ENCODE data around the gene CMIP. TPM values are rescaled to one million over a fixed set of nuclear protein-coding genes. Genes with fewer than 3 reads are reported as not detected.

CMIP gene
- total RNA-seq, 2 donors from 2014 or later = 7.7 to 19.2 TPM

DNA sequence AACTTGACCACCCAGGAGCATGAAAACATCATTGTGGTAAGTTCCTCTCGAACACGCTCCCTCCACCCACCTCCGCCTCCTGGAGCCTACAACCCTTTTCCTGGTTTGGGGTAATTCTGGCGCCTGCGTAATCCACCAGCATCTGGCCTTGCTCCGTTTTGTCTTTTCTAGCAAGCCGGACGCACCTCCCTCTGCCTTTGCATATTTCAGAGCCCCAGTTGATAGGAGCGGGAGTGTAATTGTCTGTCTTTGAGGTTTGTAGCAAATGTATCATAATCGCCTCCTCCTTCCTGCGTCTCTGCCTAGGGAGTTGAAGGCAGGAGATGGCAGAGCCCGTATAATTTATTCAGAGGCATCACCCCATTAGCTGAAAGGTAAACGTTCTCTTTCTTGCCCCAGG is 213.2 kb downstream of the CMIP start:
- no peak for DNase-seq (ENCODE audit: low spot score)
- H3K9me3 ChIP-seq = no peaks in the 10 kb centered on the region
- peaks cover 0 to 5% of the 10 kb centered on the region in 2 donors for H3K4me1 ChIP-seq
- no peak overlapping the region for H3K27ac ChIP-seq
- TF ChIP-seq, protein P1, sequence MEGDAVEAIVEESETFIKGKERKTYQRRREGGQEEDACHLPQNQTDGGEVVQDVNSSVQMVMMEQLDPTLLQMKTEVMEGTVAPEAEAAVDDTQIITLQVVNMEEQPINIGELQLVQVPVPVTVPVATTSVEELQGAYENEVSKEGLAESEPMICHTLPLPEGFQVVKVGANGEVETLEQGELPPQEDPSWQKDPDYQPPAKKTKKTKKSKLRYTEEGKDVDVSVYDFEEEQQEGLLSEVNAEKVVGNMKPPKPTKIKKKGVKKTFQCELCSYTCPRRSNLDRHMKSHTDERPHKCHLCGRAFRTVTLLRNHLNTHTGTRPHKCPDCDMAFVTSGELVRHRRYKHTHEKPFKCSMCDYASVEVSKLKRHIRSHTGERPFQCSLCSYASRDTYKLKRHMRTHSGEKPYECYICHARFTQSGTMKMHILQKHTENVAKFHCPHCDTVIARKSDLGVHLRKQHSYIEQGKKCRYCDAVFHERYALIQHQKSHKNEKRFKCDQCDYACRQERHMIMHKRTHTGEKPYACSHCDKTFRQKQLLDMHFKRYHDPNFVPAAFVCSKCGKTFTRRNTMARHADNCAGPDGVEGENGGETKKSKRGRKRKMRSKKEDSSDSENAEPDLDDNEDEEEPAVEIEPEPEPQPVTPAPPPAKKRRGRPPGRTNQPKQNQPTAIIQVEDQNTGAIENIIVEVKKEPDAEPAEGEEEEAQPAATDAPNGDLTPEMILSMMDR (IDR thresholded peaks at IDR 0.05) = no peak
- H3K4me3 ChIP-seq = no peak overlapping the region
- peaks cover 38% of the 10 kb centered on the region for H3K36me3 ChIP-seq
- no peaks in the 10 kb centered on the region for H3K27me3 ChIP-seq

DNA sequence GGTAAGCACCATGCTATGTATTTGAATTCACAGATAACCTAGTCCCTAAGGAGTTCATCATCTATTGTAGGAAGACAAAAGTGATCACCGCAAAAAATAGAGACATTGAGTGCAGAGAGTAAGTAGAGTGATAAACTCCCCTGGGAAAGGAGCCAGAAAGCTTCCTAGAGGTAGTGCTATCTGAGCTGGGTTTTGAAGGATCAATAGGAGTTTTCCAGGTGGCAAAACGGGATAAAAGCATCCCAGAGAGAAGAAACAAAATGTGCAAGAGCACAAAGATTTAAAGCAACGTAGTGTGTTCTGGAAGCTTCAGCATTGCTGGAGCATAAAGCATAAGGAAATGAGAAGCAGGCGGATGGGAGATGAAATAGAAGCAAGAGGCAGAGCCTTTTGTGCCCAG is 213.8 kb downstream of the CMIP start:
- Histone ChIP-seq H3K36me3 (peaks cover 38% of the 10 kb centered on the region), H3K4me1 (peaks cover 0 to 5% of the 10 kb centered on the region in 2 donors), H3K27ac (no peak overlapping the region)

DNA sequence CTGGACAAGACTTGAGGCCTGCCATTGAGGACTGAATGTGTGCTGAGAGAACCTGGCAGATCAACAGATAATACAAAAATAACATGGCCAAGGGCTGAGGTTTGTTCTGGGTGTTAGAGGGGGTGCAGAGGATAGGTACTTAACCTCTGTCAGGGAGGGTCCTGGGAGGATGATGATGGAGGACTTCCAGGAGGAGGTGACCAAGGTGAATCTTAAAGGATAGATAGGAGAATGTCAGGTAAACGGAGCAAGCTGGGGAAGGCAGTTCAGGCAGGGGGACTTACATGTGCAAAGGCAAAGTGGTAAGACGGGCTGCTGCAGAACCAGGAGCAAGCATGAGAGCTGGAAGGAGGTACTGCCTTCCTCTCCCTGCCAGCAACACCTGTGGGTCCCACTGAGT is 214.6 kb downstream of the CMIP start:
- Histone ChIP-seq H3K27me3 (no peaks in the 10 kb centered on the region), H3K4me3 (no peak overlapping the region), H3K4me1 (peaks cover 0 to 3% of the 10 kb centered on the region in 2 donors), H3K36me3 (peaks cover 38% of the 10 kb centered on the region), H3K27ac (no peak overlapping the region), H3K9me3 (no peaks in the 10 kb centered on the region)
- TF ChIP-seq, protein P1 (IDR thresholded peaks at IDR 0.05) = no peak
- no peak for DNase-seq (ENCODE audit: low spot score)

More for the DNA sequence above, 213.8 kb downstream of the CMIP start:
- Histone ChIP-seq H3K4me3 (no peak overlapping the region), H3K27me3 (no peaks in the 10 kb centered on the region), H3K9me3 (no peaks in the 10 kb centered on the region)
- TF ChIP-seq, protein P1 (IDR thresholded peaks at IDR 0.05) = no peak
- DNase-seq (ENCODE audit: low spot score) = no peak

DNA sequence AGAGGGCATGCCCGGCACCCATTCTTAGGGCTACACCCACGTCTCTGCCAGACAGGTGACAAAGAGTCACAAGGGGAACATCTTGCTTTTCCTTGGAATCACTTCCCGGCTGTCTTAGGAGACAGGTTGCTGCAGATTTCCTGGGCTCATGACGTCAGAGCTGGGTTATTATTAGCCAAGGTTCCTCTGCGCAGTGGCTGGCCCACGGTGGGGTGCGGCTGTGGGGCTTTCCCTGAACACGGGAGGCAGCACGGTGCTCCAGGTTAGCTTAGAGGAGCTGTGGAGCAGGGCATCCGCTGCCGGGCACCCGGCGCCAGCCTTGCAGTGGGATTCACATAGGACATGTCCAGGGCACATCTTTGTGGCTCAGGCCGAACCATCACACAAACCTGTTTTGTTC is 216.5 kb downstream of the CMIP start:
- H3K36me3 ChIP-seq = peaks cover 48% of the 10 kb centered on the region
- H3K27ac ChIP-seq = no peak overlapping the region
- no peak for DNase-seq (ENCODE audit: low spot score)

DNA sequence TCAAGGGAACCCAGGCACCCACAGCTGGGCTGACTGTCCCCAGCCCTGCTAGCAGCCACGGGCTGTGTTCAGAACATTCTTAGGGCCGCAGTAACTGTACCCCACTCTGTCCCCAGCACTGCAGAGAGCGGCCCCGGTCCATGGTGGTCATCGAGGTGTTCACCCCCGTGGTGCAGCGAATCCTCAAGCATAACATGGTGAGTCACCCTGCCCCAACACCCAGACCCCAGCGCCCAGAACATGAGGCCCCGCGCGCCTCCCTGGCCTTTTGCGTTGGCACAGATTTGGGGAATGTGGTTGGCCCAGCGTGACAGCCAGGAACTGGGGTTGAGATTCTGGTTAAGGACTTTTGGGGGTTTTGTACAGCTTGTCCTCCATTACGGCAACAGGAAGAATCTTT is 219.5 kb downstream of the CMIP start:
- Histone ChIP-seq H3K27ac (no peak overlapping the region), H3K27me3 (no peaks in the 10 kb centered on the region), H3K36me3 (peaks cover 30% of the 10 kb centered on the region), H3K9me3 (no peaks in the 10 kb centered on the region), H3K4me1 (no peaks in the 10 kb centered on the region), H3K4me3 (no peak overlapping the region)
- TF ChIP-seq, protein P1 (IDR thresholded peaks at IDR 0.05) = no peak
- no peak for DNase-seq (ENCODE audit: low spot score)

More for the DNA sequence above, 216.5 kb downstream of the CMIP start:
- TF ChIP-seq, protein P1 (IDR thresholded peaks at IDR 0.05) = no peak
- H3K4me3 ChIP-seq = no peak overlapping the region
- H3K27me3 ChIP-seq = no peaks in the 10 kb centered on the region
- no peaks in the 10 kb centered on the region for H3K4me1 ChIP-seq
- H3K9me3 ChIP-seq = no peaks in the 10 kb centered on the region

DNA sequence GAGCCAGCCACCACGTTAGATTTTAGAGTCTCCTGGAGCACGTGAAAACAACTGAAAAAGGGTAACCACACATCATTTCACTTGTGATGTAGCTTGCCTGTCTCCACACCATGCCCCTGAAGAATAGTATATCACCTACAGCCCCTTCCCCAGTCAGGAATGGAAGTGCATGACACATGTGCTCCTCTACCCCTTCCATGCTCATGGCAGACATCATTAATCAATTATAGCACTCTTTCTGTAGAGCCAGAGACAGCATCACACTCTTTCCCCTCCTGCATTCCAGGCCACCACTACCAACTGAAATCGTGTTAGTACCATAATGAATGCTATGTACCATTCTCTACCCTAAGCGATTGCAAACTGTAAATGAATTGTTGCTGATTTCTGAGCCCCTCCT is 221.0 kb downstream of the CMIP start:
- peaks cover 32% of the 10 kb centered on the region for H3K36me3 ChIP-seq
- TF ChIP-seq, protein P1 (IDR thresholded peaks at IDR 0.05) = no peak
- H3K9me3 ChIP-seq = no peaks in the 10 kb centered on the region
- H3K27ac ChIP-seq = no peak overlapping the region
- H3K4me3 ChIP-seq = no peak overlapping the region
- no peaks in the 10 kb centered on the region for H3K27me3 ChIP-seq
- DNase-seq (ENCODE audit: low spot score) = no peak
- no peaks in the 10 kb centered on the region for H3K4me1 ChIP-seq

Measured in right atrium auricular region (tissue), 2 donors.